CD4-positive, alpha-beta T cell (primary cell): Measurements from ENCODE around the gene KLKB1. TPM values are rescaled to one million over a fixed set of nuclear protein-coding genes. Genes with fewer than 3 reads are reported as not detected.

ENCODE experiments used
- ATAC-seq: fragments of 200-7000 bp; cut with Tn5 transposase; one replicate; pipeline ENCODE4 v1.10.0; 2022; ENCODE audit warnings: mild to moderate bottlenecking; ENCODE audit not compliant: poor library complexity
- CTCF ChIA-PET: fragments of 350-600 bp; sonication (Branson Sonifier 250); formaldehyde crosslinking; loops from one replicate; lab custom pipeline; 2021; ENCODE audit warnings: antibody characterized with exemption, inconsistent platforms; lab: Charles Lee
- POLR2A ChIA-PET: fragments of 350-600 bp; sonication (Branson Sonifier 250); formaldehyde crosslinking; loops from one replicate; lab custom pipeline; 2021; ENCODE audit warnings: antibody characterized with exemption, inconsistent platforms; lab: Charles Lee
- DNase-seq, 14 experiments: peaks; one replicate each; pipeline ENCODE4 v3.0.0-alpha.2; 2013 to 2020; ENCODE audit warnings: mixed read lengths in 2 of 14
- H3K27ac ChIP-seq, 2 donors: one replicate each; pipeline versions ENCODE4 v1.5.1 to v1.7.0; 2013; ENCODE audit warnings: low read length in 2 of 2, low read depth in 1 of 2, mild to moderate bottlenecking in 1 of 2
- H3K27me3 ChIP-seq, 2 experiments: 1 replicate in 1 of 2; 2 replicates in 1 of 2; pipeline versions ENCODE4 v1.6.1 to v1.7.0; 2013; ENCODE audit warnings: low read length in 2 of 2, control low read depth in 1 of 2, mild to moderate bottlenecking in 1 of 2, moderate library complexity in 1 of 2; ENCODE audit not compliant: insufficient read depth in 2 of 2, control insufficient read depth in 1 of 2
- H3K36me3 ChIP-seq: one replicate; pipeline ENCODE4 v1.6.1; 2013; ENCODE audit warnings: low read length, control low read depth; ENCODE audit not compliant: insufficient read depth
- H3K4me1 ChIP-seq: one replicate; pipeline ENCODE4 v1.6.1; 2013; ENCODE audit warnings: low read length, control low read depth; ENCODE audit not compliant: insufficient read depth
- H3K4me3 ChIP-seq: one replicate; pipeline ENCODE4 v1.5.1; 2013; ENCODE audit warnings: mild to moderate bottlenecking, low read length, moderate library complexity
- H3K9me3 ChIP-seq, 2 experiments: 1 replicate in 1 of 2; 2 replicates in 1 of 2; pipeline versions ENCODE4 v1.6.1 to v1.7.0; 2013; ENCODE audit warnings: low read length in 2 of 2, mild to moderate bottlenecking in 2 of 2, control low read depth in 1 of 2, moderate library complexity in 1 of 2; ENCODE audit not compliant: control insufficient read depth in 1 of 2, insufficient read depth in 1 of 2
- H3K27ac Mint-ChIP-seq: one replicate; pipeline ENCODE4 v1.8.0; 2020; ENCODE audit warnings: mixed read lengths
- H3K27me3 Mint-ChIP-seq: one replicate; pipeline ENCODE4 v1.8.0; 2021; ENCODE audit warnings: mixed read lengths
- H3K36me3 Mint-ChIP-seq: one replicate; pipeline ENCODE4 v1.8.0; 2021; ENCODE audit warnings: low read depth, mixed read lengths
- H3K4me1 Mint-ChIP-seq: one replicate; pipeline ENCODE4 v1.8.0; 2021; ENCODE audit warnings: low read depth, mixed read lengths
- H3K4me3 Mint-ChIP-seq: one replicate; pipeline ENCODE4 v1.8.0; 2020; ENCODE audit warnings: mild to moderate bottlenecking, mixed read lengths
- H3K9me3 Mint-ChIP-seq: one replicate; pipeline ENCODE4 v1.8.0; 2020; ENCODE audit warnings: mixed read lengths
- intact Hi-C, 2 experiments: fragments of 100-400 bp; cut with DNase I in 1 of 2; cut with micrococcal nuclease in 1 of 2; formaldehyde crosslinking; loops; one replicate each; pipeline versions ENCODE4 v1.15.1 to v1.9.0; 2023 to 2025; cut with DNase I, micrococcal nuclease
- total RNA-seq, 174 experiments: library from RNA in 2 of 174; stranded (reverse) in 2 of 174; gene quantifications; one replicate each; pipeline ENCODE4 v1.2.3 and lab custom pipeline; 2021 to 2026
- TF ChIP-seq, protein P1 (sequence below): fragments of 200-600 bp; IDR thresholded peaks from one replicate; pipeline ENCODE4 v1.8.0; 2022; ENCODE audit warnings: antibody characterized with exemption, mild to moderate bottlenecking

The KLKB1 gene
- total RNA-seq, 2 experiments from 2014 or later, result 1.2 TPM

DNA sequence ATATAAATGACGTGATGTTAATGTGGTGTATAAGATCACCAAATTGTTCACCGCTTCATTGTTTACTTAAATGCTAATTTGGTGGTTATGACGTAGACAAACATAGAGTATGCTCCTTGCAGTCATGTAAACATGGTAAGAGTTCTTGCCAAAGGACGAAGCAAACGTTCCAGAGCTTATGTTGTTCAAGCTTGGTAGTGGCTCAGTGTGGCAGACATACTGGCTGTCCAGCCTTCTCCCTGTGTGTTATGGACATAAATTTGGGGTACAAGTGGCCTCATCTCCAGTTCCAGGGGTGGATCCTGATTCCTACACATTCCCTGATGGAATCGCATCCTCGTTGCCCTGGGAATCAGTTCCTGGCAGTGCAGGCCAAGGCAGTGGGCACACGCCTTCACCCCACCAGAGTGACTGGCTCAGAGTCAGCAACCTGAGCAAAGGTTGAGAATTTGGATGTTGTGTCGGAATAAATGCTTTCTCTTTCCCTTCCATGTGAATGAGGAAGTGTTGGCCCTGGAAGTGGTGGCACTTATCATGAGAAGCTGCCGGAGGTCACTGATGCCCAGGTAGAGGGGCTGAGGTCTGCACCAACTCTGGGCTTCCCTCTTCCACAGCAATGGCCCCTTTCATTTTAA is 64.1 kb downstream of the KLKB1 start:
- Mint-ChIP-seq H3K4me3 (no peak overlapping the region), H3K27ac (no peak overlapping the region), H3K4me1 (no peaks in the 10 kb centered on the region), H3K36me3 (no peaks in the 10 kb centered on the region), H3K9me3 (no peaks in the 10 kb centered on the region), H3K27me3 (peaks cover 36% of the 10 kb centered on the region)
- H3K27ac ChIP-seq, result no peak overlapping the region
- TF ChIP-seq, protein P1, sequence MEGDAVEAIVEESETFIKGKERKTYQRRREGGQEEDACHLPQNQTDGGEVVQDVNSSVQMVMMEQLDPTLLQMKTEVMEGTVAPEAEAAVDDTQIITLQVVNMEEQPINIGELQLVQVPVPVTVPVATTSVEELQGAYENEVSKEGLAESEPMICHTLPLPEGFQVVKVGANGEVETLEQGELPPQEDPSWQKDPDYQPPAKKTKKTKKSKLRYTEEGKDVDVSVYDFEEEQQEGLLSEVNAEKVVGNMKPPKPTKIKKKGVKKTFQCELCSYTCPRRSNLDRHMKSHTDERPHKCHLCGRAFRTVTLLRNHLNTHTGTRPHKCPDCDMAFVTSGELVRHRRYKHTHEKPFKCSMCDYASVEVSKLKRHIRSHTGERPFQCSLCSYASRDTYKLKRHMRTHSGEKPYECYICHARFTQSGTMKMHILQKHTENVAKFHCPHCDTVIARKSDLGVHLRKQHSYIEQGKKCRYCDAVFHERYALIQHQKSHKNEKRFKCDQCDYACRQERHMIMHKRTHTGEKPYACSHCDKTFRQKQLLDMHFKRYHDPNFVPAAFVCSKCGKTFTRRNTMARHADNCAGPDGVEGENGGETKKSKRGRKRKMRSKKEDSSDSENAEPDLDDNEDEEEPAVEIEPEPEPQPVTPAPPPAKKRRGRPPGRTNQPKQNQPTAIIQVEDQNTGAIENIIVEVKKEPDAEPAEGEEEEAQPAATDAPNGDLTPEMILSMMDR, result no peak
- no peaks in the 10 kb centered on the region for H3K36me3 ChIP-seq
- DNase-seq (no peak), ATAC-seq (no peak)
- H3K4me1 ChIP-seq, result no peaks in the 10 kb centered on the region
- intact Hi-C loops, result no loop called here
- CTCF ChIA-PET, result no interaction called here
- POLR2A ChIA-PET, result no interaction called here
- H3K9me3 ChIP-seq, result no peaks in the 10 kb centered on the region
- H3K4me3 ChIP-seq, result no peak overlapping the region
- H3K27me3 ChIP-seq, result peaks cover 0 to 2% of the 10 kb centered on the region in 2 experiments

DNA sequence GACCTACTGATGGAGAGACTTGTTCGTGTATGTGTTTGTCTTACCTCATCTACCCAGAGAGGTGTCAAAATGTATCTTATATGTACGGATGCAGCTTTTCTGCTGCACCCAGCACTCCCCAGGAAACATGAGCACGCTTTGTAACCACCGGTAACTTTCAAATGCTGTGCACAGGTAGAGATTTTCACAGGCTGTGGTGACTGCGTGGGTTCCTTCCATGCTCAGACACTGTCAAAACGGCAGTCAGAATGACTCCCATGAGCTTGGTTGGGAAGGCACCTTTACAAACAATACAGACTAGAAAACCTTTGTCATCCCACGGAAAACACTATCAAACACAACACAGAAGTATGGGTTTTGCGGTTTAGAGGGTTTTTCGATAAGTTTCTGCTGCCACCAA is 66.9 kb downstream of the KLKB1 start:
- intact Hi-C loops, result no loop called here
- H3K36me3 Mint-ChIP-seq, result no peaks in the 10 kb centered on the region
- peaks cover 59% of the 10 kb centered on the region for H3K27me3 Mint-ChIP-seq
- H3K9me3 Mint-ChIP-seq, result no peaks in the 10 kb centered on the region
- DNase-seq, result no peak
- Histone ChIP-seq H3K27me3 (peaks cover 10 to 23% of the 10 kb centered on the region in 2 experiments), H3K4me3 (no peak overlapping the region), H3K4me1 (no peaks in the 10 kb centered on the region), H3K9me3 (peaks cover 0 to 3% of the 10 kb centered on the region in 2 experiments), H3K27ac (no peak overlapping the region), H3K36me3 (no peaks in the 10 kb centered on the region)
- H3K27ac Mint-ChIP-seq, result no peak overlapping the region
- peaks cover 8% of the 10 kb centered on the region for H3K4me1 Mint-ChIP-seq
- TF ChIP-seq, protein P1, result no peak
- ChIA-PET POLR2A (no interaction called here), CTCF (no interaction called here)
- H3K4me3 Mint-ChIP-seq, result no peak overlapping the region
- no peak for ATAC-seq

DNA sequence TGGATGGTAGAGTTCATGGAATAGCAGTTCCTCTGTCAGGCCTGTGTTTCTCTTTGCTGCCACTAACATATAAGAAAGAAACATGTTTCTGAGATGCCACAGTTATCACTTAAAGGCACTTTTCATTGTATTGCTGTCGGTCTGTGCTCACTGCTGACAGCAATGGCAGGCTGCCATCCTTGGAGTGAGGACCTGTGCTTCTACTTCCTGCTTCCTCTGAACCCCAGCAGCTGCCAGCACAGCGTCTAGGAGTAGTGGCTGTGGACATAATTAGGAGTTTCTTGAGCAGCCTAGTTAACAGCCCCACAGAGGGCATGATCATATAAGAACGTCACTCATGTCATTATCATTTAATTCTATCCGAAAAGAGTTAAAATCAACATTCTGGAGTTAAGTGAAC is 69.2 kb downstream of the KLKB1 start:
- no peaks in the 10 kb centered on the region for H3K36me3 ChIP-seq
- no peaks in the 10 kb centered on the region for H3K4me1 ChIP-seq
- ATAC-seq, result no peak
- H3K36me3 Mint-ChIP-seq, result no peaks in the 10 kb centered on the region
- H3K27ac Mint-ChIP-seq, result no peak overlapping the region
- H3K4me1 Mint-ChIP-seq, result peaks cover 8% of the 10 kb centered on the region
- H3K27me3 ChIP-seq, result peaks cover 10 to 25% of the 10 kb centered on the region in 2 experiments
- ChIA-PET CTCF (no interaction called here), POLR2A (no interaction called here)
- intact Hi-C loops, result no loop called here
- no peak overlapping the region for H3K4me3 ChIP-seq
- TF ChIP-seq, protein P1, result no peak
- no peak overlapping the region for H3K27ac ChIP-seq
- H3K4me3 Mint-ChIP-seq, result no peak overlapping the region
- H3K9me3 Mint-ChIP-seq, result no peaks in the 10 kb centered on the region
- peaks cover 72% of the 10 kb centered on the region for H3K27me3 Mint-ChIP-seq
- DNase-seq, result no peak
- peaks cover 0 to 3% of the 10 kb centered on the region in 2 experiments for H3K9me3 ChIP-seq
